HG02642 (cell line): Measurements from ENCODE around the gene XPNPEP3.
"Not testable (repeated sequence)": the region's sequence is repeated elsewhere in the genome, so short reads cannot be mapped to it uniquely, and the experiment has no call there.

Experiments
- ATAC-seq: cut with Tn5 transposase; IDR thresholded peaks from one replicate; pipeline ENCODE4 v1.9.1; 2021; ENCODE audit warnings: mild to moderate bottlenecking; ENCODE audit not compliant: unreplicated experiment, poor library complexity

Gene XPNPEP3

DNA sequence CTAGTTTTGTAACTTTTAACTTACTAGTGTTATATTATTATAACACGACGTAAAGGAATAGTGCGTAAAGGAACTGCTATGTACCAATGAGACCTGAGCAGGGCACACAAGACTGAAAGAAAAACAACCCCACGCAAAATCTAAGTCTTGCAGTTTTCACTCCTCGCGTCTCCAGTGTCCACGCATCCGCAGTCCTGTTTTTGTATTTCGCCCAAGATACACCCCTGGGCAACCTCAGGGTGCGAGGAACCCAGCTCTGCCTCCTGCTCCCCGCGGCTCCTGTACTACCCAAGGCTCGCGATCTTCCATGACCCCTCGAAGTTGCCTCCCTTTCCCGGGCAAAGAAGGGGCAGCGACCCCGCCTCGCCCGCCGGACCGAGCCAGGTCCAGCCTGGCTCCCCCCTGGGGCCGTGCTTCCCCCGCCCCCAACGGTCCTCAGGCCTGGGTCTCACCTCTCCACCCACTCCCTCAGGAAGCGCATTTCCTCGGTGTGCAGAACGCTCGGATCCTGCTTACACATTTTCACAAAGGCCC, 902 bp upstream of the XPNPEP3 start:
- ATAC-seq = peak; percentile 36

DNA sequence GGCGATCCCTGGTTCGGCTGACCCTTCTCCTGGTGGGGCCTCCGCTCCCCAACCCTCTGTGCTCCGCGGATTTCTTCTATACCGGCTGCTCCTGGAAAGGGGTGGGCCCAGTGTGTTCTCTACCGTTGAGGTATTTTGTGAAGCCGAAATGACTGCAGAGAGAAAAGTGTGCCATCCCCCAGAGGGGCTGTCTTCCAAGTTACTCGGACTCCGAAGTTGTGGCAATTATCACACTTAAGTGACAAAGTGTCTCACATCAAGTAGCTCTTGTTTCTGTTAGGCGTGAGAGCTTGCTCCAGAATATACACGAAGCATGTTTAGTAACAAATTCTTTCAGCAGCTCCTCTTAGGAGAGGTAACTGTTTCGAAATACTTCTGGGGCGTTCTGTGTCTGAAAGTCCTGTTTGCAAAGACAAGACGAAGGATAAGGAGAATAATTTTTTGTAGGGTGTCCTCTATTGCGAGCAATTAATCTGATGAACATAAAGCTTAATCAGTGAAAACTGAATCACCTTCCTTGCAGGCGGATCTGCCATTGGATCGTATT, 434 bp downstream of the XPNPEP3 start:
- ATAC-seq = no peak

DNA sequence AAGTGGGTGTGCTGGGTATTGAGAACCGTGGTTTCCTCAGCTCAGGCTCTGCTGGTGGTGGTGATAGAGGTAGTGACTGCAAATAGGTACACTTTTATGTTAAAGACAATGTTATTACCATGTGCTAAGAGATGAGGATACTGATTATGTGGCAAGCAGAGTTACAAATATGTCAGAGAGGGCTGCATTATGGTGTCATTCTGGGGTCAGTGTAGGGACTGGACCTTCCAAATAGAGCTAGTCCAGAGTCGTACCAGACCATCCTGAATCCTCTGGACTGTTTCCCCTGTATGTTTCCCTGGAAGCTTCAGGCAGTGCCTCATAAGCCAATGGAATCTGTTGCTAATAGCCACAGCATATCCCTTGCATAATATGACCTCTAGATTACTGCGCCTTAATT, 5.1 kb downstream of the XPNPEP3 start, which contains the start of gene DNAJB7:
Gene DNAJB7 (minus strand): TSS at position 101 of the 400 bp plus-strand sequence. CDS start 119 bp downstream, outside the sequence.
- ATAC-seq = no peak

DNA sequence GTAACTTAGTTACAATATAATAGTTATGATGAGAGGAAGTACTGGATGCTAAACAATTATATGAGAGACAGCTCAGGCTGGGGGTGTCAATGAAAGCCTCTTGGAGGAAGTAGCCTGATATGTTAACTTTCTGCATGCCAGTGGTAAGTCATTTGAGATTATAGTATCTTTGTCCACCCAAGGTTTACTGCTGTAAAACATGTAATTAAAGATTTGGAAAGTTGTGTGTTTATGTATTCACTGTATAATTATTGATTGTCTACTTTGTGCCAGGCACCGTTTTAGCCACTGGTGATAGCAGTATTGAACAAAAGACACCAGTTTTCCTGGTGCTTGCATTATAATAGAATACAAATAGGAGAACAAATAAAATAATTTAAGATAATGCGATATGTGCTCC, 5.6 kb downstream of the XPNPEP3 start:
- no peak for ATAC-seq

DNA sequence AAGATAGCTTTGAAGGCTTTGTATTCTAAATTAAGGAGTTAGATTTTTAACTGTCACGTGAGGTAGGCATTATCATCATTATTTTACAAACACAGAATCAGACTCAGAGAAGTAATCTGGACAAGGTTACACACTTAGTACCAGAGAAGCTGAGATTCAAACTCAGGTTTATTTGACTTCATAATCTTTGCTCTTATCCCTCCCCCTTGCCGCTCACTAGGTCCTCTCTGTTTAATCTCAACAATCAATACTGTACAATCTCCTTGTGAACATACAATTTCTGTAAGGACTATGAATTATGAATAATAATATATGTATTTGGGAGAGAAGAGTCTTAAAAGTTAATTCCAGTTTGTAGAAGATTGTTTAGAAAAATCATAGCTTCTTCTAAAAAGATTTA, 10.2 kb downstream of the XPNPEP3 start:
- ATAC-seq = no peak

DNA sequence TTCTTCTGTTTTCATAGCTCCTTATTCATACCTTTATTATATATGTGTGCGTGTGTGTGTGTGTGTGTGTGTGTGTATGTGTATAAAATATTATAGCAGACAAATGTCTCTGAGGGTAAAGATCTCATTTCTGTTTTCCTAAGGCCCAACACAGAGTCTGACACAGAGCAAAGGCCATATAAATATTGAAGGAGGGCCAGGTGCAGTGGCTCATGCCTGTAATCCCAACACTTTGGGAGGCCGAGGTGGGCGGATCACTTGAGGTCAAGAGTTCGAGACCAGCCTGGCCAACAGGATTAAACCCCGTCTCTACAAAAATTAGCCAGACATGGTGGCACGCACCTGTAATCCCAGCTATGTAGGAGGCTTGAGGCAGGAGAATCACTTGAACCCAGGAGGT, 11.4 kb downstream of the XPNPEP3 start:
- not testable (repeated sequence) for ATAC-seq

DNA sequence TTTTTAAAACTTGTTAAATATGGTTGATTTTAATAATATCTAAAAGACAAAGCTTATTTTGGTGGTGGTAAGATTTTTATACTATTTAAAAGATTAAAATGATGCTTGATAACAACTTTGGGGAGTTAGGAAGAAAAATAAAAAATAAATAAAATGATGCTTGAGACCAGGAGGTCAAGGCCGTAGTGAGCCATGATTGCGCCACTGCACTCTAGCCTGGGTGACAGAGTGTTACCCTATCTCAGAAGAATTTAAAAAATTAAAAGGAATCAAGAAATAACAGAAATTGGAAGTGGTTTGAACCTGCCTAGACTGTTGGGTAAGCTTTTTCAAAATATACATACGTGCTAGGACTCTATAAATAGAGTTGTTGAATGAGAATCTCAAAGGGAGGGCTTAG, 17.1 kb downstream of the XPNPEP3 start:
- no peak for ATAC-seq

DNA sequence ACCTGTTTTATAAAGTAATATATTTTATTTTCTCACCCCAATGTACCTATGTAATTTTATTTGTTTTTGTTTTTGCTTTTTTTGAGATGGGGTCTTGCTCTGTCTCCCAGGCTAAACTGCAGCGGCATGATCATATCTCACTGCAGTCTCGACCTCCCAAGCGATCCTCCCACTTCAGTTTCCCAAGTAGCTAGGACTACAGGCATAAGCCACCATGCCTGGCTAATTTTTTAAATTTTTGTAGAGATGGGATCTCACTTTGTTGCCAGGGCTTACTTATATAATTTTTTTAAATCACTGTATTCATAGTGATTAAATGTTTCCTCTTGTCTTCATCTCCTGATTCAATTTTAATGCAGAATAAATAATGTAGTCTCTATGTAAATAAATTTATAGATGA, 18.2 kb downstream of the XPNPEP3 start:
- ATAC-seq = no peak

DNA sequence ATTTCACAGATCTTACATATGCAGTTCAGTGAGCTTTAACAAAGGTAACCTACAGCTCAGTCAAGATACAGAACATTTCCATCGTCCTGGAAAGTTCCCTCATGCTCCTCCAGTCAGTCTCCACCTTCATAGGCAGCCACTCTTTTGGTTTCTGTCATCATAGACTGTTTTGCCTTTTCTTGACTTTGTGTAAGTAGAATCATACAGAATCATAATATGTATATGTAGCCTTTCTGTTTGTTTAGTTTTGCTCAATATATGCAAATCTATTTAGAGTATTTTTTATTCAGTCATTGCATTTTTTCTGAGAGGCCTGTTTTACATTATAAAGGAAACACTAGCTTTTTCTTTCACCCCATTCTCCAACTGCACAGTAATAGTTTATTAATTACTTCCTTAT, 20.0 kb downstream of the XPNPEP3 start:
- ATAC-seq = no peak

DNA sequence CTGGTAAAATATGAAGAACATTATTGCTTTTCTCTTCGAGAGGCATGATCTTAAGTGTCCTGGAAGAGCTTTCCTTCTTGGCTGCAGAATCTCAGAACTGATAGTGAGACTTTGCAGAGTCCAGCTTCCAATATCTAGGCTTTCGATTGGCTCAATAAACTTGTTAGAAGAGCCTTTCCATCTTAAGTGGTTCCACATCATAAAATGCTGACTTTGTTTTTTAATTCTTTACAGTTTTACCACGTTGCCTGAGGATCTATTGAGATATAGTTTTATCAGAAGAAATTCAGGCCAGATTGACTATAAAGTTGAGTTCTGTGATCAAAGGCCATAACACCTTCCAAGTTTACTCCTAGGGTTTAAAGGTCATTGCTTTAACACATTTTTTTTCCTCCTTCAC, 20.5 kb downstream of the XPNPEP3 start:
- no peak for ATAC-seq

DNA sequence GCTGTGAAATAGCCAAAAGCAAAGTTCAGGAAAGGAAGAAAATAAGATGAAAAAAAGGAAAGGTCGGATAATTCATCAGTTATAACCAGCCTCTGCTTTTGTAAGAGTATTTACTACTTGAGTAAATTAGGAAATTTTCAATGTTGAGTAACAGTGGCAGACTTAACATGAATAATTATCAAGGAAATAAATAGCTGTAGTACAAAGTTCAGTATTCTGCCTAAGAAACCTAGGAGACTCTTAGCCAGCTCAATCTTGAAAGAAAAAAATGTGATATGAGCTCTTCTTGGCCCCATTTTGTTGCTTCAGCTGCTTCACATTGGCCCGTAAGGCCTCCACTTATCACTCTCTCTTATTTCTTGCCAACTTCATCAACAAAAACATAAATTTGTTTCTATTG, 22.0 kb downstream of the XPNPEP3 start:
- ATAC-seq = no peak

DNA sequence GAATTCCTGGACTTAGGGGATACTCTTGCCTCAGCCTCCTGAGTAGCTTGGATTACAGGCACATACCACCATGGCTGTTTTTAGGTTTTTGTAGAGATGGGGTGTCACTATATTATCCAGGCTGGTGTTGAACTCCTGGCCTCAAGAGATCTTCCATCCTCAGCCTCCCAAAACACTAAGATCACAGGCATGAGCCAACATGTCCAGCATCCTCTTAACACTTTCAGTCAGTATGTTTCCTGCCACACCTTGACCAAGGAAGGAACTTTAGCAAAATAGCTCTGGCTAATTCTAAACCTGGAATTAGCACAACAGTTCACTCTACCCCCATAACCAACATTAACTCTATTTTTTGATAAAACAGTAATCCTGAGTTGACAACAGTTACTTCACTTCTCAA, 32.2 kb downstream of the XPNPEP3 start:
- no peak for ATAC-seq

DNA sequence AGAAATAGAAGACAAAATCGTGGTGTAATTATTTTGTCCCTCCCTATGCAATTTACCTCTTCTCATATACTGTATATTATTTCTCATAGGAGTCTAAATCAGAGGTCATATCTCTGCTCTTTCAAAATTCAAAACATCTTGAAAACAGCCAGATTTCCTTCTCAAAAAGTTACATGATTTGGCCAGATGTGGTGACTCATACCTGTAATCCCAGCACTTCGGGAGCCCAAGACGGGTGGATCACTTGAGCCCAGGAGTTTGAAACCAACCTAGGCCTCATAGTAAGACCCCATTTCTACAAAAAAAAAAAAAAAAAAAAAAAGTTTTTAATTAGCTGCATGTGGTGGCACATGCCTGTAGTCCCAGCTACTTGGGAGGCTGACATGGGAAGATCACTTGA, 33.9 kb downstream of the XPNPEP3 start:
- no peak for ATAC-seq

DNA sequence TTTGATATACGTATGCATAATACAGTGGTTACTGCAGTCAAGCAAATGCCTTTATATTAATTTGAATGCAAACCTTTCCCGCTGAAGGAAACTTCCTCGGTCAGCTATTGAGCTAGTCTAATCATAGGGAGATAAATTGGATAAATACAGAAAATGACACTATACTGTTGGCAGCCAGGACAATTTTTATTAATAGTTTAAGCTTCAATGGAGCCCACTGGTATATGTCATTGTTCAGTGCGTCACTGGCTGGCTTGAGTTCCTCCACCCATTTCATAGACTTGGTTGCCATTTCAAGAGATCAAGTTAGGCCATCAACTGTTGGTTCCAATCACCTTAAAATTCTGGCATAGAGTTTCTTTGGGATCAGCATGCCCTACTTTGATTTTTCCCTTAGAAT, 37.5 kb downstream of the XPNPEP3 start:
- ATAC-seq = no peak

DNA sequence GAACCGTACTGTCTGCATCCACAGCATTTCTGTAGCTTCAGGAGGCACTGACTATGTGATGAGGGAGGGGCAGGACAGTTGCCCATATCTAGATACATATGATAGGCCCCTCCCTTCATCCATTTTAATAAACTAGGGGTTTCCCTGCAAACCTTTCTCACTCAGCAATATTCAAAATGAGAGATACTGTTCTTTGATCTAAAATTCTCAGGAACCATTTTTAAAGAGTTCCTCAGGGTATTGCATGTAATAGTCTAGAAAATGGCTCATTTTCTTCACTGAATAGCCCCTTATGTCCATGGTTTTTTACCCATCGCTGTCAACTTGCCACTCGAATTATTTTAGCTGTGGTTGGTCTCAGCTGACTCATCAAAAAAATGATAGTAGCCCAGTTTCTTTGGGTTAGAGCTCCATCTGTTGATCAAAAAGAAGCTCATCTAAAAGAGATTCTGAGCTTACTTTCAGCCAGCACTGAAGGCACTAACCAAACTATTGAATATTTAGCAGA, 42.0 kb downstream of the XPNPEP3 start:
- no peak for ATAC-seq

DNA sequence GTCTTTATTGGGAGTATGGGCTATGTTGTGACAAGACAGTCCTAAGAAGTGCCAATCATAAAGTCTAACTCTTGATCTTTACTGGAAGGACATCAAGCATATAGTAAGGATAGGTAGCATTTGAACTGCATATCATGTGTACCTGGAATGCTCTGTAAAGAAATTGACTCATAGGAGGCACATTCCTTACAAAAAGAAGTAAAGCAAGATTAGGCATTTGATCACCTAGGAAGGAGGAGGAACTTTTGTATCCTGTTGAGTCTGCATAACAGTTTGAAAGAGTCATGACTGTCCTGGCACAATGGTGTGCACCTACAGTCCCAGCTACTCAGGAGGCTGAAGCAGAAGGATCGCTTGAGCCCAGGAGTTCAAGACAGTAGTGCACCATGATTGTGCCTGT, 47.2 kb downstream of the XPNPEP3 start:
- ATAC-seq = no peak

DNA sequence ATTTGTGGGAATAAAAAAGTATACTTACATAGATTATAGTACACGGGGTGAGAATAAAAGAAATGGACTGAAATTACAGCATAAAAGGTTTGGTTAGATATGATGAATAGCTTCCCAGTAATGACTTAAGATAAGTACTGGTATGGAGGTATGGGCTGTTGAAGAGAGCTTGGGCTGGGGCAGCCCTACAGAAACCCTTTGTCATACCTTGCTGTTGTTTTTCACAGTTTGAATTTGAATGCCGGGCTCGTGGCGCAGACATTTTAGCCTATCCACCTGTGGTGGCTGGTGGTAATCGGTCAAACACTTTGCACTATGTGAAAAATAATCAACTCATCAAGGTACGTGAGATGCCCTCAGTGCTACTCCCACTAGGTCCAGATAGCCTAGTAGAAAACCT, 51.9 kb downstream of the XPNPEP3 start:
- ATAC-seq = no peak

DNA sequence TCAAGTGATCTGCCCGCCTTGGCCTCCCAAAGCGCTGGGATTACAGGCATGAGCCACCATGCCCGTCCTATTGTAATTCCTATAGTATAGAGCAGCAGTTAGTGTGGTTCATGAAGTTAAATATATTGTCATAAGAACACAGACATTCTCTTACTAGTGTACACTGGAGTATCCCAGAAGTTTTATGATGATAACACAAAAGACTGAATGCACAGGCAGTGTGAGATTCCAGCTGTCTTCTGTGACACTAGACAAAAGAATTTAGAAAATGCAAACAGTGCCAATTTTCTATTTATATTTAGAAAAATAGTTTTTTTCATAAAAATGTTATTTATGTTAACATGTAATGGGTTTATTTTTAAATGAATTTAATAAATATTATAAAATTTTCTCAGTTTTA, 54.8 kb downstream of the XPNPEP3 start:
- no peak for ATAC-seq

DNA sequence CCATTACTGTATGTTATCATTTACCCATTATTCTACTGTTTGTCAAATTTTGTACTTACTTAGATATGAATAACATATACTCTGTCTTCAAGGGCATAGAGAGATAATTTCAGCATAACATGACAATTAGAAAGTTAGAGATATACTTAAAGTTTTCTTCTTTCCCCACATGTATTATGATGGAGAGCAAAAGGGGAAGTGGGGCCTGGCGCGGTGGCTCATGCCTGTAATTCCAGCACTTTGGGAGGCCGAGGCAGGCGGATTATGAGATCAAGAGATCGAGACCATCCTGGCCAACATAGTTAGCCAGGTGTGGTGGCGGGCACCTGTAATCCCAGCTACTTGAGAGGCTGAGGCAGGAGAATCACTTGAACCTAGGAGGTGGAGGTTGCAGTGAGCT, 56.0 kb downstream of the XPNPEP3 start:
- not testable (repeated sequence) for ATAC-seq

DNA sequence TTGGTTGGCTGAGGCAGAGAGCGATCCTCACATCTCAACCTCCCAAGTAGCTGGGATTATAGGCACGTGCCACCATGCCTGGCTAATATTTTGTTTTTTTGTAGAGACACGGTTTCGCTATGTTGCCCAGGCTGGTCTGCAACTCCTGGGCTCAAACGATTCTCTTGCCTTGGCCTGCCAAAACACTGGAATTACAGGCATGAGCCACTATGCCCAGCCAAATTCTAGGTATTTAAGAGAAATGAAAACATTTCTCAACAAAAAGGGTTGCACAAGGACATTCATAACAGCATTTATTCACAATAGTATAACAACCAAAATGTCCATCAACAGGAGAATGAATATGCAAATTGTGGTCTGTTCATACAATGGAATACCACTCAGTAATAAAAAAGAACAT, 62.5 kb downstream of the XPNPEP3 start:
- no peak for ATAC-seq

DNA sequence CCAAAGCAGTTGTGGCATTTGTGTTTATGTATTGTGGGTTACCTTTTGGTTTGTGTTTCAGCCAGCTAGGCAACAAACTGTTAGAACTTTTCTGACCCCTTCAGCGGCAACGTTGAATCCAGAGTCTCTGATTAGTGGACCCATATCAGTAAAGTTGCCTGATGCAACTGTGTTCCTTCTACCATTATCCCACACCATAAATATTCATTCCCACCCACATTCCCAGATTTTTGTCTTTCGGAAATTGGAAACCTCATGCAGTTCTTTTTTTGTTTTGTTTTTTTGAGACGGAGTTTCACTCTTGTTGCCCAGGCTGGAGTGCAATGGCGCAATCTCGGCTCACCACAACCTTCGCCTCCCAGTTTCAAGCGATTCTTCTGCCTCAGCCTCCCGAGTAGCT, 63.6 kb downstream of the XPNPEP3 start:
- no peak for ATAC-seq

DNA sequence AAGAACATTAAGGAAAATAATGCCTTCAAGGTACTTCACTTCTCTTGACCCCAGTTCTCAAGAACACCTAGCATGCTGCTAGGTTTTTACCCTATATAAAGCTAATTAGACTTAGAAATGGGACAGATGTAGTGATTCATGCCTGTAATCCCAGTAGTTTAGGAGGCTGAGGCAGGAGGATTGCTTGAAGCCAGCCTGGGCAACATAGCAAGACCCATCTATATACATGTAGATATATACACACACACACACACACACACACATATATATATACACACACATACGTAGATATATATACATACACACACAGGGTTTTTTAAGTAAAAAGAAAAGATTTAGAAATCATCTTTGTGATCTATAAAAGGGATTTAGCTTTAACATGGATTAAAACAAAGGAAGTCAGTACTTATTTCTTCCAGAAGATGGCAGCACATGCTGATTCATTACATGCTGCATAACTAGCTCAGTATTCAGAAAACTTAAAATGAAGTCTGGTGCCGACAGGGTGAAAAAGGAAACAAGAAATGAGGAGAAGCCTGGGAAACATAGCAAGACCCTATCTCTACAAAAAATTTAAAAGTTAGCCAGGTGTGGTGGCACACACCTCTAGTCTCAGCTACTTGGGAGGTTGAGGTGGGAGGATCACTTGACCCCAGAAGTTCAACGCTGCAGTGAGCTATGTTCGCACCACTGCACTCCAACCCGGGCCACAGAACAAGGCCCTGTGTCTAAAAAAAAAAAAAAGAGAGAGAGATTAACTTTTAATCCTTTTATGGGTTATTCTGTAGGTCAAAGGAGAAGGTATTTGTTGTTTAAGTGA, 65.7 kb downstream of the XPNPEP3 start:
- ATAC-seq = no peak
